ENCODE results near the gene NUDCD2. TPM values are rescaled to one million over a fixed set of nuclear protein-coding genes. Genes with fewer than 3 reads are reported as not detected.

NUDCD2 gene
- total and polyA plus RNA-seq, 7 donors, result 3.8 to 26.3 (median 14.8) TPM

DNA sequence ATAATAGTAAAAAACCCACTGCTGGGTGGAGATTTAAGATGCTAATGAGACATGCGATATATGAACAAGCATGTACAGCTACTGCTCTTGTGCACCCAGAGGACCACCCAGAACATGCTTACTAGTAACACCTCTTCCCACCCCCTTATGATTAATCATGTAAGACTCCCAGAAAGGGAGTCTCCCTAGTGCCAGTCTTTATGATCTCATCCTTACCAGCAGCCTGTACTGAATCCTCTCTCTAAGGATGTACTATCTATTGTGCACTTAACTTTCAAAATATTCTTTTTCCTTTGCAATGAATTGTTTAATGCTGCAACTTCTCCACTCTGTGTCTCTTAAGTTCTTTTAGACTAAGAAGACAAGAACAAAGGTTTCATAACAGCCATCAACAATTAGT is 36.4 kb upstream of the NUDCD2 start:
- intact Hi-C loops (cut with DNase I), result no loop called here
- no peak for ATAC-seq

DNA sequence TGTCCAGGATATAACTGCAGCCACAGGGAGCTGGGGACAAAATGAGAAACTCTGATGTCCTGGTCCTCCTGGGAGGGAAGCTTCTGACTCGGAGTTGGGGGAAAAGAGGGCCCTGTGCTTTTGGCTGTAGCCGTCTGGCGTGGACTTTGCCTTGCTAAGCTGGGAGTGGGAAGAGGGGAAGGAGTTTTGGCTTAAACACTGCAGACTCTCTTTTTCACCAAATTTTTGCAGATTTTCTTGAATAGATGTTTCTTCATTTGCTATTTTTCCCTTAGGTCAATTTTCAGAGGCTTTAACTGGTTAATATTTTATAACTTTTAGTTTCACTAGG is 29.8 kb upstream of the NUDCD2 start:
- no peak for ATAC-seq
- 96 to 100% (median 98%) methylated on average over 3 of the region's 3 CpGs for WGBS, 3 donors
- no peak for DNase-seq
- H3K9me3 ChIP-seq, result no peaks in the 10 kb centered on the region
- intact Hi-C loops (cut with DNase I), result no loop called here
- H3K4me1 ChIP-seq, result no peaks in the 10 kb centered on the region
- no peak overlapping the region for H3K27ac ChIP-seq
- H3K36me3 ChIP-seq (ENCODE audit: insufficient read depth in 1 of 2, low read depth in 1 of 2), result no peaks in the 10 kb centered on the region
- H3K4me3 ChIP-seq, result no peak overlapping the region
- TF ChIP-seq, protein P1, sequence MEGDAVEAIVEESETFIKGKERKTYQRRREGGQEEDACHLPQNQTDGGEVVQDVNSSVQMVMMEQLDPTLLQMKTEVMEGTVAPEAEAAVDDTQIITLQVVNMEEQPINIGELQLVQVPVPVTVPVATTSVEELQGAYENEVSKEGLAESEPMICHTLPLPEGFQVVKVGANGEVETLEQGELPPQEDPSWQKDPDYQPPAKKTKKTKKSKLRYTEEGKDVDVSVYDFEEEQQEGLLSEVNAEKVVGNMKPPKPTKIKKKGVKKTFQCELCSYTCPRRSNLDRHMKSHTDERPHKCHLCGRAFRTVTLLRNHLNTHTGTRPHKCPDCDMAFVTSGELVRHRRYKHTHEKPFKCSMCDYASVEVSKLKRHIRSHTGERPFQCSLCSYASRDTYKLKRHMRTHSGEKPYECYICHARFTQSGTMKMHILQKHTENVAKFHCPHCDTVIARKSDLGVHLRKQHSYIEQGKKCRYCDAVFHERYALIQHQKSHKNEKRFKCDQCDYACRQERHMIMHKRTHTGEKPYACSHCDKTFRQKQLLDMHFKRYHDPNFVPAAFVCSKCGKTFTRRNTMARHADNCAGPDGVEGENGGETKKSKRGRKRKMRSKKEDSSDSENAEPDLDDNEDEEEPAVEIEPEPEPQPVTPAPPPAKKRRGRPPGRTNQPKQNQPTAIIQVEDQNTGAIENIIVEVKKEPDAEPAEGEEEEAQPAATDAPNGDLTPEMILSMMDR (IDR thresholded peaks at IDR 0.05), result no peak
- H3K27me3 ChIP-seq (ENCODE audit: insufficient read depth in 3 of 3, low read length in 2 of 3), result no peaks in the 10 kb centered on the region

More for the DNA sequence above, 36.4 kb upstream of the NUDCD2 start:
- Histone ChIP-seq H3K27ac (no peak overlapping the region), H3K9me3 (no peaks in the 10 kb centered on the region), H3K4me3 (no peak overlapping the region), H3K27me3 (ENCODE audit: insufficient read depth in 3 of 3, low read length in 2 of 3) (no peaks in the 10 kb centered on the region), H3K36me3 (ENCODE audit: insufficient read depth in 1 of 2, low read depth in 1 of 2) (no peaks in the 10 kb centered on the region), H3K4me1 (no peaks in the 10 kb centered on the region)
- no peak for DNase-seq
- 90 to 100% (median 97%) methylated on average over 1 of the region's 1 CpG for WGBS, 3 donors
- TF ChIP-seq, protein P1 (IDR thresholded peaks at IDR 0.05), result no peak

DNA sequence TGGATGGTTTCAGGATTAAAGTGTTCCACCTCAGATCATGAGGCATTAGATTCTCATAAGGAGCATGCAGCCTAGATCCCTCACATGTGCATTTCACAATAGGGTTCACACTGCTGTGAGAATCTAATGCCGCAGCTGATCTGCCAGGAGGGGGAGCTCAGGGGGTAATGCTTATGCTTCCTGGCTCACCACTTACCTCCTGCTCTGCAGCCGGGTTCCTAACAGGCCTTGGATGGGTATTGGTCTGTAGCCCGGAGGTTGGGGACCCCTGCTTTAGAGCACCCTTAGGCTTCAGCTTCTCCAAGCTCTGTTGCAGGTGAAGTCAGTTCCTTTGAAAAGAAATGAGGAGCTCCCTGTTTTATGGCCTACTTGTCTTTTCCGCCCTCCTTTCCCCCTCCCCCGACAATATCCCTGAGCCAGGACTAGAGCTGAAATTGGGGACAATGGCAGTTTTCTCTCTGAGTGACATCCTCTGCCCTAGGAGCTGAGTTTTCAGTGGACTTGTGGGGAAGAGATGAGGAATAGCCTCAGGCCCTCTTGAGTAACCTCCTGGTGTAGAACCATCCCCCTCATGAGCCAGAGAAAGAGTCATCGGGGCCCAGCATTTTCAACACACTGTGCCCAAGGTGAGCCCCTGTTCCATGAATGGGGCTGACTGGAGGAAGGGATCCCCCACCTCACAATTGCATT is 29.3 kb upstream of the NUDCD2 start:
- no peaks in the 10 kb centered on the region for H3K36me3 ChIP-seq (ENCODE audit: insufficient read depth in 1 of 2, low read depth in 1 of 2)
- no peak overlapping the region for H3K27ac ChIP-seq
- TF ChIP-seq, protein P1 (IDR thresholded peaks at IDR 0.05), result no peak
- ATAC-seq, result no peak
- no peak for DNase-seq
- WGBS, 3 donors, result 74 to 87% (median 85%) methylated on average over 6 of the region's 6 CpGs
- no peaks in the 10 kb centered on the region for H3K27me3 ChIP-seq (ENCODE audit: insufficient read depth in 3 of 3, low read length in 2 of 3)
- intact Hi-C loops (cut with DNase I), result no loop called here
- H3K4me3 ChIP-seq, result no peak overlapping the region
- no peaks in the 10 kb centered on the region for H3K4me1 ChIP-seq
- no peaks in the 10 kb centered on the region for H3K9me3 ChIP-seq

- Histone ChIP-seq H3K4me3 (no peak overlapping the region), H3K27ac (no peak overlapping the region), H3K4me1 (no peaks in the 10 kb centered on the region), H3K9me3 (no peaks in the 10 kb centered on the region), H3K27me3 (ENCODE audit: insufficient read depth in 3 of 3, low read length in 2 of 3) (no peaks in the 10 kb centered on the region), H3K36me3 (ENCODE audit: insufficient read depth in 1 of 2, low read depth in 1 of 2) (peaks cover 0 to 2% of the 10 kb centered on the region in 2 donors)
- WGBS, 3 donors, result 100% methylated on average over 1 of the region's 1 CpG
- intact Hi-C loops (cut with DNase I), result no loop called here
- TF ChIP-seq, protein P1 (IDR thresholded peaks at IDR 0.05), result no peak
- DNase-seq (no peak), ATAC-seq (no peak)
Observed at GRCh38 chr5:163478982-163479271, 19.0 kb upstream of the NUDCD2 start.

Measured in psoas muscle (tissue), 8 donors.